ENCODE data around the gene ATP6V1G1.
"Not testable (repeated sequence)": the region's sequence is repeated elsewhere in the genome, so short reads cannot be mapped to it uniquely, and the experiment has no call there.

The ATP6V1G1 gene

GRCh38 chr9:114578134-114578533, 9.4 kb upstream of the ATP6V1G1 start:
- not testable (repeated sequence) for DNase-seq (ENCODE audit: low read depth in 3 of 3)

DNA sequence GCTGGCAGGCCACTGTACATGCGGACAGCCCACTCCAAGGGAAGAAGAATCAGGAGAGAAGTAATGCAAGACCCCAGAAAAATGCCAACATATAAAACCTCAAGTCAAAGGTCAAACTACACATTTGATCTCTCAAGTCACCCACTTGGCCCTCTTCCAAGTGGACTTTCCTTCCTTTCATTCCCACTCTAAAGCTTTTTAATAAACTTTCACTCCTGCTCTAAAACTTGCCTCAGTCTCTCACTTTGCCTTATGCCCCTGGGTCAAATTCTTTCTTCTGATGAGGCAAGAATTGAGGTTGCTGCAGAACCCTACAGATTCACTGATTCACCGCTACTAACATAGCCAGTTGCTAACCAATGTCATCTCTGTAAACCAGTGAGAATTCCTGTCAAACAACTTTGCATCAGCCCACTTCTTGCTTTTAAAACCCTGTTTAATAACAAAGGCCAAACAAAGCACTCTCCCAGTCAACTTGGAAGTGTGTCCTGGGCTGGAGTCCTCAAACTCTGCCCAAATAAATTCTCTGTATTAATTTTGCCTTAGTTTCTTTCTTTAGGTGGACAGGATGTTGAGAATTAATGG, 6.9 kb upstream of the ATP6V1G1 start:
- no peak for DNase-seq (ENCODE audit: low read depth in 3 of 3)

DNA sequence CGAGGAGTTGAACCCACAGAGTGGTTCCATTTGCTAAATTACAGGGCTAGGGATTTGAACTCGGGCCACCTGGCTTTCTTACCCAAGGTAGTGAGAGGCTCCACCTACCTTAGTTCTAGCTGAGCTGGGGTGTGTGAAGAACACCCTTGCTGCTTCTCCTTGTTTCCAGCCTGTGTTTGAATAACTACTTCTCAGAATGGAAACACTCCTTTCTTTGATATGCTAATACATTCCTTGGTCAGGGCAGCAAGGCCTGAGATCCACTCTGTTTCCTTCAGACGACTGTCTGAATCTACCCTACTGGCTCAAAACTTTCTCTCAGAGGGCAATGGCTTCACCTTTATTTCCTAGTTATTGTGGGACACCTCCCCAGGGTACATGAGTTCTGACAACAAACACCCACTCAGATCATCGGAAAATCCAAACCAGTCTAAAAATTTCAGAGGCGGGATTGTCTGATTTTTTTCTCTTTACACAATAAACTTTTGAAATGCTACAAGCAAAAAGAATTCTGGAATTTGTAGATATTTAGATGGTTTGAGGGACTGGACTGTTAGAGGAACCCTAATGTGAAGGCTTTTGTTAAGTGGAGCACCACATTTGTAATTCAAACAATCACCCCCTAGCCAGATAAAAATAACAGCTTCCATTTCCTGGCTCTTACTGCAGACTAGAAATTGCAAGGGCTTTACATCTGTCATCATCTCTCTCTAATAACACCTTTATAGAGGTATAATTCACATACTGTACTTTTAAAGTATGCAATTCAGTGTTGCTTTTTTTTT, 4.0 kb upstream of the ATP6V1G1 start:
- DNase-seq (ENCODE audit: low read depth in 3 of 3), result no peak

- no peak for DNase-seq (ENCODE audit: low read depth in 3 of 3)
These were observed 641 bp downstream of the ATP6V1G1 start for GRCh38 chr9:114588210-114588609.

DNA sequence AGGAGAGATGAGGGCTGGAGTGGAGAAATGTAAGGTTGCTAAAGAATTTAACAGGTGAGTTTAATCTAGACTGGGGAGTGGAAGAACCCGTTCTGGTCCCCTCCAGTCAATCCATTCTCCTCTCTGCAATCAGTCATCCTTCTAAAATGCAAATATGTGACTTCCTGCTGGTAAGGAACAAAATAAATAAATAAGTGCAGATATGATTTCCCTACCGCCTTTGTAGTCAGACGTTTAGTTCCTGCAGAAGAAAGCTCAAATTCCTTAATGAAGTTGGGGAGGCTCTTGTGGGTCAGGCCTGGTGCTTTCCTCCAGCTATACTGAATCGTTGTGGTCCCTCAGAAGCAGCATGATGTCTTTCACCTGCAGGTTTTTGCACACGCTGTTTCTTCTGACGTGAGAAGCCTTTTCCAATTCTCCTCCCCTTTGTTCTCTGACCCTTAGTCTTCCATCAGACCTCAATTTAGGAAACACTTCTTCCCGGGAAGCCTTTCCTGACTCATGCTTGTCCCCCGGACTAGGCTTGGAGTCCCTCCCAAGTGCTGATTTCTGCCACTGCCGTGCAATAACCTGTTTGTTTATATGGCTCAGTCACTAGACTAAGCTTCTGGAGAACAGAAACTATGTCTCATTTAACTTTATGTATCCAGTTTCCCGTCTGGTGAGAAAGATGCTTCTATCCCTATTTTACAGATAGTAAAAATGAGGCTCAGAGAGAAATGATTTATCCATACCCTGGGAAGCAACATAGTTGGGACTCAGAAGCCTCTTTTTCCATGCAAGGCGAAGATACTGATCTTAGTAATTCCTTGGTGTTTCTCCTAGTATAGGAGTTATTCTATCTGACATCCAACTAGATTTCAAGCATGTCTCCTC, 1.3 kb downstream of the ATP6V1G1 start:
- no peak for DNase-seq (ENCODE audit: low read depth in 3 of 3)

- no peak for DNase-seq (ENCODE audit: low read depth in 3 of 3)
These were observed 2.8 kb downstream of the ATP6V1G1 start for GRCh38 chr9:114590328-114590727.

GRCh38 chr9:114591291-114591787, 3.8 kb downstream of the ATP6V1G1 start:
- DNase-seq (ENCODE audit: low read depth in 3 of 3), result no peak

DNA sequence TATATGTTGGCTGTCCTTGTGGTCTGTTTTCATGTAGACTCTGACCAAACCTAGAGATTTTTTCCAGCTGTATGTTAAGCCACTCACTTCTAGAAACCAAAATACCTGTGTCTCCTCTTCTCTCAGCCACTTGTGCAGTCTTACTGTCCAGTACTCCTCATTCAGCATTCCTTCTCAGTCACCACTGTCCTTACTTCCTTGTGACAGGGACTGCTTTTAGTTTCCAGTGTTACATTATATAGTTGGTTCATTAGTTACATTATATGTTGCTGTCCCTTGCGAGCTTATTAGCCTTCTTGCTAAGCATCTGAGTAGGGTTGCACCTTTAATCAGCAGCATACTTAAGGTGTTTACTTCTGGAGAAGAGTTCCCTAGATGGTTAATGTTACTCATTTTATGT, 4.3 kb downstream of the ATP6V1G1 start:
- DNase-seq (ENCODE audit: low read depth in 3 of 3), result no peak

GRCh38 chr9:114592356-114592755, 4.8 kb downstream of the ATP6V1G1 start:
- peak in 1 of 3 experiments; percentile 30 for DNase-seq (ENCODE audit: low read depth in 3 of 3)

DNA sequence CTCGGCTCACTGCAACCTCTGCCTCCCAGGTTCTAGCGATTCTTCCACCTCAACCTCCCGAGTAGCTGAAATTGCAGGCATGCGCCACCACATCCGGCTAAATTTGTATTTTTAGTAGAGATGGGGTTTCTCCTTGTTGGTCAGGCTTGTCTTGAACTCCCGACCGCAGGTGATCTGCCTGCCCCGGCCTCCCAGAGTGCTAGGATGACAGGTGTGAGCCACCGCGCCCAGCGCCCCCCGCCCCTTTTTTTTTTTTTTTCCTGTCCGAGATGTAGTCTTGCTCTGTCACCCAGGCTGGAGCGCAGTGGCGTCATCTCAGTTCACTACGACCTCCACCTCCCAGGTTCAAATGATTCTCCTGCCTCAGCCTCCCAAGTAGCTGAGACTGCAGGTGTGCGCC, 6.6 kb downstream of the ATP6V1G1 start:
- DNase-seq (ENCODE audit: low read depth in 3 of 3), result no peak

DNA sequence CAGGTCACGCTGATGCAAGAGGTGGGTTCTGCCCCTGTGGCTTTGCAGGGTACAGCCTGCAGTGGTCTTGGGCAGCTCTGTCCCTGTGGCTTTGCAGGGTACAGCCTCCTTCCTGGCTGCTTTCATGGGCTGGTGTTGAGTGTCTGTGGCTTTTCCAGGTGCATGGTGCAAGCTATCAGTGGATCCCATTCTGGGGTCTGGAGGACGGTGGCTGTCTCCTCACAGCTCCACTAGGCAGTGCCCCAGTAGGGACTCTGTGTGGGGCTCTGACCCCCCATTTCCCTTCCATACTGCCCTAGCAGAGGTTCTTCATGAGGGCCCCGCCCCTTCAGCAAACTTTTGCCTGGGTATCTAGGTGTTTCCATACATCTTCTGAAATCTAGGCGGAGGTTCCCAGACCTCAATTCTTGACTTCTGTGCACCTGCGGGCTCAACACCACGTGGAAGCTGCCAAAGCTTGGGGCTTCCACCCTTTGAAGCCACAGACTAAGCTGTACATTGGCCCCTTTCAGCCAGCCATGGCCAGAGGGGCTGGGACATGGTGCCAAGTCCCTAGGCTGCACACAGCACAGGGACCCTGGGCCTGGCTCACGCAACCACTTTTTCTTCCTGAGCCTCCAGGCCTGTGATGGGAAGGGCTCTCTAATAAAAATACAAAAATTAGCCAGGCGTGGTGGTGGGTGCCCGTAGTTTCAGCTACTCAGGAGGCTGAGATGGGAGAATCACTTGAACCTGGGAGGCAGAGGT, 13.1 kb downstream of the ATP6V1G1 start:
- DNase-seq (ENCODE audit: low read depth in 3 of 3), result not testable (repeated sequence)

DNA sequence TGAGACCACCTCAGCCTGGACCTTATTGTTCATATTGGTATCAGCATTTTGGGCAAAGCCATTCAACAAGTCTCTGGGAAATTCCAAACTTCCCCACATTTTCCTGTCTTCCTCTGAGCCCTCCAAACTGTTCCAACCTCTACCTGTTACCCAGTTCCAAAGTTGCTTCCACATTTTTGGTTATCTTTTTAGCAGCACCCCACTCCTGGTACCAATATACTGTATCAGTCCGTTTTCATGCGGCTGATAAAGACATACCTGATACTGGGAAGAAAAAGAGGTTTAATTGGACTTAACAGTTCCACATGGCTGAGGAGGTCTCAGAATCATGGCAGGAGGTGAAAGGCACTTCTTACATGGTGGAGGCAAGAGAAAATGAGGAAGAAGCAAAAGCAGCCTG, 14.2 kb downstream of the ATP6V1G1 start:
- not testable (repeated sequence) for DNase-seq (ENCODE audit: low read depth in 3 of 3)

DNA sequence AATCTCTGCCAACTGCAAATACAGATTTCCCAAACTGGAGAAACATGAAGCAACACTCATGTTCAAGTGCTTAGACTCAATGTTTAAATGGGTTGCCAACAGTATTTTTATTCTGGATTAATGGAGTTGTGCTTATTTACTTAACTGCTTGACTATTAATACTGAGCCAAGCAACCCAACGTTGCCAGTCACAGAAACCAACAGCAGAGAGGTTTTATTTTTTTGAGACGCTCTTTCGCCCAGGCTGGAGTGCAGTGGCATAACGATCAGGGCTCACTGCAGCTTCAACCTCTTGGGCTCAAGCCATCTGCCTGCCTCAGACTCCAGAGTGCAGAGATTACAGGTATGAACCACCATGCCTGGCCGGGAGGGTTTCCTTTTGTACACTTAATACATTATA, 15.1 kb downstream of the ATP6V1G1 start:
- DNase-seq (ENCODE audit: low read depth in 3 of 3), result no peak

- DNase-seq (ENCODE audit: low read depth in 3 of 3), result no peak
These were observed 15.7 kb downstream of the ATP6V1G1 start for GRCh38 chr9:114603248-114603647.

DNA sequence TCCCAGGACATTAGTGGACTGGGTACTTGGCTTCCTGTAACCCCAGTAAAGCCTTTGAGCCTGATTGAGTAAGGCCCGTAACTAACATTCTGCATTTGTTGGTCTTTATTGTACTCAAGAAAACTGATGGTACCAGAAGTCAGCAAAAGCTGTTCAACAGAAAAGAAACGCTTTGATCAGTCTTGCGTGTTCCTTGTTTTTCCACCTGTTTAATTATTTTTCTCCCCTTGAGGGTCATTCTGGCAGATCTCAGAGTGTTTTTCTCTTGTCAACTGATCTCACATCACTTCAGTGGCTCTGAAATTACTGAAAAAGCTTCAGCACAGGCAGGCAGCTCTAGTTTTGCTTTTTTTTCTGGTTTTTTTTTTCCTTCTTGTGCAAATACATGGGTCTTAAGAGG, 17.4 kb downstream of the ATP6V1G1 start:
- DNase-seq (ENCODE audit: low read depth in 3 of 3), result no peak

DNA sequence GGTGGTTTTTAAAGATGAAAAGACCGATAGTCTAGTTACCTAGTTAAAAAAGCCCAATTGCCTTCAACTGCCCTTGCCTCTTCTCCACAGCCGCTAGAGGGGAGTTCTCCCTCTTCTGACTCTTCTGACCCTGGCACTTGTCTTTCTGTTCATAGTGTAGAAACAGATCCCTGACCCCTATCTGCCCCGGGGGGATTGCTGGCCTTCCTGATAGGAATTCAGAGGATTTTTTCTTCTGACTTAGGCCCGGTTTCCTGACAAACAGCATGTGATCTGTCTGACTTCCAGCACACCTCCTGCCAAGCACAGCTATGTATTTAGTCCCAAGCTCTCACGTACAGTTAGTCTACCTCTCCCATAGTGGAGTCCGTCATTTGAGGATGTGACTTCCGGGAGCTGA, 18.5 kb downstream of the ATP6V1G1 start:
- no peak for DNase-seq (ENCODE audit: low read depth in 3 of 3)

DNA sequence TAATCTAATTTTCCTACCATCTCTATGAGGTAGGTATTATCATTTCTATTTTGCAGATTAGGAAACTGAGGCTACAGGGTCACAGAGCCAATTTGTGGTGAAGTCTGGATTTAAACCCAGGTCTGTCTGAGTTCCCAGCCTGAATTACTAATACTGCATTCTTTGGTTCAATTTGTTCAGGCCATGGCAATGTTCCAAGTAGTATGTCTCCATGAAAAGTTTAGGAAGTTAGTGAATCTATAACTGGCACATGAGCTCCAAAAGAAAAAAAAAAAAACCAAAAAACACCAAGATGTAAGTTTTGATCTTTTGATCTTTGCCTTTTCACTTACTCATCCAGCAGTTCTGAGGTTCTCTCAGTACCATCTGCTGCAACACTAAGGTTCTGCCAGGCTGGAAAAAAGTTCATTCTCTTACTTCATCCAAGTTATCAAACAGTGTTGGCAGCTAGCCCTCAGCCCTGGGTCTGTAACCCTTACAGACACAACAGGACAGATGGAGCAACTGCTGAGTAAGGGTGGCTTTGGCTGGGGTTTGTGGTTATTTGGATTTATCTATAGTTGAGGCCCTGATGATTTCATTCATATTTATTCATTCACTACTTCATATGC, 19.1 kb downstream of the ATP6V1G1 start:
- DNase-seq (ENCODE audit: low read depth in 3 of 3), result no peak

DNA sequence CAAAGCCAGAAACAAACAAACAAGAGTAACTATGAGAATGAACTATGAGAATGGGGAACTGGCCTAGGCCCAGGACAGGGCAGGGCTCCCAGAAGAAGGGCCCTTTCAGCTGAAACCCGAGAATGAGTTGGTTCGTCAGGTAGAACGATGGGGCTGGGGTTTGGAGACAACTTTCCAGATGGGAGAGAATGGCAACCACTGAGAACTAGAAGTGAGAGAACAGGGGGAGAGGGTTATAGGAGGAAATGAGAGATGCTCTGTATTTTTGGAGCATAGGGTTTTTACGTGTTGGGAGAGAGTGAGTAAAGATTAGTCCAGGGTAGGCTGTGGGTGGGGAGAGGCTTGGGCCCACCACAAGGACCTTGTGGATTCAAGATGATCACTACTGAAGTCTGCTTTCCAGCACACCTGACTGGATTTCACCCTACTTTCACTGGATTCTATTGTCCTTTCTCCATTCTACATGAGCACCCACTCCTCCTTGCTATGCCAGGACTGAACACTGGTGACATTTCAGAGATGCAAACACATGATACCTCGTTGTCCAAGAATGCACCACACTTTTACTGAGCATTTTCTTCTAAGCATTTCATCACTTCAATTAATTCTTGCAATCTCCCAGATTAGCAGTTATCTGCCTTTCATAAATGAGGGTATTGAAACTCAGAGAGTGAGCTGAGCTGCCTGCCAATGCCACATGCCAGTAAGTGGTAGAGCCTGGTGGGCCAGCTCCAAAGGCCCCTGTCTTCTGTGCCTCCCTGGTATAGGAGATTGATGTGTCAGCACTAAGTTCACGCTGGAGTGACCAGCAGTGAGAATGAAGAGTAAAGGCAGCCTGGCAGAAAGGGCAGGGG, 20.3 kb downstream of the ATP6V1G1 start:
- DNase-seq (ENCODE audit: low read depth in 3 of 3), result no peak

DNA sequence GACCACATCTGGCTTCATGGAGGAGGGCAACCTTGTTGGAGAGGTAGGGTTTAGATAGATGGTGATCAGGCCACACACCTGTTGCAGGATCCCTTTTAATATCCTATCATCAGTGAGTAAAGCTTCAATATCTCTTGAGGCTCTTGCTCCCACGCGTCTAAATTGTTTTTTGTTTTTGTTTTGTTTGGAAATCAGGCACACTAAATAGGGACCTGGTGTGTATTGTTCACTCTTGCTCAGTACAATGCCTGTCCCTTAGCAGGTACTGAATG, 20.9 kb downstream of the ATP6V1G1 start:
- DNase-seq (ENCODE audit: low read depth in 3 of 3), result no peak

DNA sequence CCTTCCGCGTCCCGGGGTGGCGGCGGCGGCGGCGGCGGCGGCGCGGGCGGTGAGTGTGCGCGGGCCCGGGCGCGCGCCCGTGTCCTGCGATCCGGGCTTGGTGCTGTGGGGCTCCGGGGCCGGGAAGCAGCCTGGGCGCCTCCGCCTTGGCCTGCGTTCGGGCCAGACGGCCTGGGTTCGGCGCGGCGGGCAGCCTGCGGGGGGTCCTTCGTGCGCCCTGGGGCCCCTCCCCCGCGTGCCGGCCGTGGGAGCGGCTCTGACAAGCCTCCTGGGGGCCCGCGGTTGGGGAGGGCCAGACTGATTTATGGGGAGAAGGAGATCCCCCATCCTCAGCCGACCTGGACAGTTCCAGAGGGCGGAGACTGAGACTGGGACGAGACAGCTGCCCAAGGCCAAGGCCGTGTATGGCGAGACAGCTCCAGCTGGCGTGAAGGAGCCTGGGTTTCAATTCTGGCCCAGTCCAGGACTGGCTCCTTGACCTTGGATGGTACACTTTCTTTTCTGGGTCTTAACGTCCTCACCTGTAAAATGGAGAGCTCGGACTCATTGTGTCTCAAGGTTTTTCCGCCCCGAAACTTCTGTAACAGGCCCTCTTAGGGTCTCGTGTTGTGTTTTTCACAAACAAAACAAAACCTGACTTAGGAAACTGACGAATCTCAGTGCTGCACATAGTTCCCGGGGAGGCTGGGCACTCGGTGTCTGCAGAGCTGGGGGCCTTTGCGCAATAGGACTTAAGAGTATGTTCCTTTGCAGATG, 24.1 kb downstream of the ATP6V1G1 start:
- DNase-seq (ENCODE audit: low read depth in 3 of 3), result no peak
